Keratinocyte (primary cell): Measurements from ENCODE around the gene METTL8.

ENCODE experiments used
- EZH2 ChIP-seq: IDR thresholded peaks from one replicate; pipeline ENCODE4 v1.6.1; 2012; ENCODE audit warnings: inconsistent platforms, mild to moderate bottlenecking, low read length, moderate library complexity
- TF ChIP-seq, protein P1 (sequence below), 3 experiments: IDR thresholded peaks in 1 of 3; conservative IDR thresholded peaks in 1 of 3; optimal IDR thresholded peaks in 1 of 3; 2 replicates in 2 of 3; 3 replicates in 1 of 3; pipeline versions ENCODE3 to v1.5.1; 2011; ENCODE audit warnings: low read length in 3 of 3, mild to moderate bottlenecking in 3 of 3, moderate library complexity in 2 of 3, control low read depth in 1 of 3, inconsistent platforms in 1 of 3; ENCODE audit not compliant: insufficient read depth in 2 of 3; ENCODE audit errors: extremely low read depth in 1 of 3

DNA sequence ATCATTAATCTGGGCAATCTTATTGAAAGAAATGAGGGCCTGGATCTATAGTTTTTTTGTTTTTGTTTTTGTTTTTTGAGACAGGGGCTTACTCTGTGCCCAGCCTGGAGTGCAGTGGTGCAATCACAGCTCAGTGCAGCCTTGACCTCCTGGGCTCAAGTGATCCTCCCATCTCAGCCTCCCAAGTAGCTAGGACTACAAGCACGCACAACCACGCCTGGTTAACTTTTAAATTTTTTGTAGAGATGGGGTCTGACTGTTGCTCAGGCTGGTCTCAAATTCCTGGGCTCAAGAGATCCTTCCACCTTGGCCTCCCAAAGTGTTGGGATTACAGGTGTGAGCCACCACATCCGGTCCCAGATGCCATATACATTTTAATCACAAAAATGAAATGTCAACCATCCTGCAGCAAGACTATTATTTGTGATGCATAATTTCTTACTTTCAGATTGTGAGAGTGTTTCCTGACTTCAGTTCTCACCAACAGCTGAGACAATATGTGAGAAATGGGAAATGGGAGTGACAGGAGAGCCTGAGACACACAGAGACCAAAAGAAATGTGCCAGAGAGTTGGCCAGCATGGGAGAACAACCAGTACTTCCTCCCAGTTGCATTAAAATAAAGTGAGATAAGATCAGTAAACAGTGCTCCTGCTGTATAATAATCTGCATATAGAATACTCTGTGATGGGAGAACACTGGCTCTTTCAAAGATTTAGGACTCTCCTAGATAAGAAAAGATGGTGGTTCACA, 87.6 kb downstream of the METTL8 start:
- TF ChIP-seq, protein P1, sequence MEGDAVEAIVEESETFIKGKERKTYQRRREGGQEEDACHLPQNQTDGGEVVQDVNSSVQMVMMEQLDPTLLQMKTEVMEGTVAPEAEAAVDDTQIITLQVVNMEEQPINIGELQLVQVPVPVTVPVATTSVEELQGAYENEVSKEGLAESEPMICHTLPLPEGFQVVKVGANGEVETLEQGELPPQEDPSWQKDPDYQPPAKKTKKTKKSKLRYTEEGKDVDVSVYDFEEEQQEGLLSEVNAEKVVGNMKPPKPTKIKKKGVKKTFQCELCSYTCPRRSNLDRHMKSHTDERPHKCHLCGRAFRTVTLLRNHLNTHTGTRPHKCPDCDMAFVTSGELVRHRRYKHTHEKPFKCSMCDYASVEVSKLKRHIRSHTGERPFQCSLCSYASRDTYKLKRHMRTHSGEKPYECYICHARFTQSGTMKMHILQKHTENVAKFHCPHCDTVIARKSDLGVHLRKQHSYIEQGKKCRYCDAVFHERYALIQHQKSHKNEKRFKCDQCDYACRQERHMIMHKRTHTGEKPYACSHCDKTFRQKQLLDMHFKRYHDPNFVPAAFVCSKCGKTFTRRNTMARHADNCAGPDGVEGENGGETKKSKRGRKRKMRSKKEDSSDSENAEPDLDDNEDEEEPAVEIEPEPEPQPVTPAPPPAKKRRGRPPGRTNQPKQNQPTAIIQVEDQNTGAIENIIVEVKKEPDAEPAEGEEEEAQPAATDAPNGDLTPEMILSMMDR (optimal IDR thresholded peaks at IDR 0.05 in 1 of 3, IDR thresholded peaks at IDR 0.05 in 1 of 3, conservative IDR thresholded peaks at IDR 0.05 in 1 of 3; ENCODE audit: extremely low read depth in 1 of 3, insufficient read depth in 2 of 3, low read length in 3 of 3): no peak
- no peak for TF ChIP-seq EZH2
